DOHH2 (cell line): ENCODE data around the gene EPB41.

Experiments used
- H3F3A ChIP-seq: fragments of 200-600 bp; sonication (generic), shearing (Covaris generic); 2 replicates; pipeline ENCODE4 v1.6.0; 2016; ENCODE audit warnings: antibody characterized with exemption, mild to moderate bottlenecking; ENCODE audit not compliant: control insufficient read depth, insufficient read depth
- H3K27ac ChIP-seq: fragments of 200-600 bp; sonication (generic); 2 replicates; pipeline ENCODE4 v1.5.1; 2014; ENCODE audit warnings: low read depth, mild to moderate bottlenecking, low read length, moderate library complexity
- H3K27me3 ChIP-seq: fragments of 200-600 bp; sonication (generic); 2 replicates; pipeline ENCODE4 v1.6.1; 2014; ENCODE audit warnings: mild to moderate bottlenecking, low read length, mixed read lengths; ENCODE audit not compliant: control insufficient read depth
- H3K36me3 ChIP-seq: fragments of 200-600 bp; sonication (generic); 2 replicates; pipeline ENCODE4 v1.6.1; 2014; ENCODE audit warnings: mild to moderate bottlenecking, low read length, moderate library complexity, mixed read lengths; ENCODE audit not compliant: control insufficient read depth
- H3K4me1 ChIP-seq: fragments of 200-600 bp; sonication (generic); 2 replicates; pipeline ENCODE4 v1.6.1; 2014; ENCODE audit warnings: mild to moderate bottlenecking, low read length, mixed read lengths; ENCODE audit not compliant: control insufficient read depth
- H3K4me2 ChIP-seq: fragments of 200-600 bp; sonication (generic); 2 replicates; pipeline ENCODE4 v1.6.0; 2014; ENCODE audit warnings: mild to moderate bottlenecking, low read length, moderate library complexity
- H3K4me3 ChIP-seq: fragments of 200-600 bp; sonication (generic); 2 replicates; pipeline ENCODE4 v1.5.1; 2014; ENCODE audit warnings: mild to moderate bottlenecking, low read length, mixed read lengths
- H3K79me2 ChIP-seq: fragments of 200-600 bp; sonication (generic); 2 replicates; pipeline ENCODE4 v1.6.1; 2014; ENCODE audit warnings: mild to moderate bottlenecking, low read length, mixed read lengths; ENCODE audit not compliant: control insufficient read depth
- H3K9me2 ChIP-seq: fragments of 200-600 bp; sonication (generic); replicated peaks from 2 replicates; pipeline ENCODE4 v1.6.1; 2014; ENCODE audit warnings: mild to moderate bottlenecking, low read length, mixed read lengths; ENCODE audit not compliant: control insufficient read depth
- H3K9me3 ChIP-seq: fragments of 200-600 bp; sonication (generic); 2 replicates; pipeline ENCODE4 v1.6.1; 2014; ENCODE audit warnings: antibody characterized with exemption, low read length, mixed read lengths; ENCODE audit not compliant: control insufficient read depth, insufficient read depth
- H4K20me1 ChIP-seq: fragments of 200-600 bp; sonication (generic); 2 replicates; pipeline ENCODE4 v1.6.0; 2014; ENCODE audit warnings: low read depth, mild to moderate bottlenecking, antibody characterized with exemption, low read length, moderate library complexity; ENCODE audit not compliant: control insufficient read depth, insufficient read depth
- CTCF ChIP-seq: fragments of 200-600 bp; sonication (generic); IDR thresholded peaks from one replicate; pipeline ENCODE4 v1.5.1; 2014; ENCODE audit warnings: antibody characterized with exemption, mild to moderate bottlenecking, low read depth, low read length; ENCODE audit not compliant: poor library complexity, severe bottlenecking
- EZH2phosphoT487 ChIP-seq: fragments of 200-600 bp; sonication (generic); IDR thresholded peaks from 2 replicates; pipeline ENCODE4 v1.6.1; 2017; ENCODE audit warnings: borderline replicate concordance, mild to moderate bottlenecking, antibody characterized with exemption, low read length, moderate library complexity, mixed read lengths

The EPB41 gene

GRCh38 chr1:28888915-28889314, 25.5 kb upstream of the EPB41 start:
- Histone ChIP-seq H3K36me3 (peaks cover under 1% of the 10 kb centered on the region; the same call in 1 of the 2 replicates), H3K4me1 (peaks cover 34% of the 10 kb centered on the region), H3F3A (peaks cover 13% of the 10 kb centered on the region), H3K9me2 (no peaks in the 10 kb centered on the region), H3K4me3 (no peak overlapping the region), H3K27me3 (no peaks in the 10 kb centered on the region), H4K20me1 (peaks cover 3% of the 10 kb centered on the region; the same call in 1 of the 2 replicates), H3K27ac (no peak overlapping the region), H3K4me2 (no peak overlapping the region), H3K9me3 (no peaks in the 10 kb centered on the region), H3K79me2 (peaks cover 7% of the 10 kb centered on the region; the same call in 1 of the 2 replicates)
- no peak for TF ChIP-seq EZH2phosphoT487
- no peak for TF ChIP-seq CTCF

GRCh38 chr1:28889357-28889756, 25.0 kb upstream of the EPB41 start:
- Histone ChIP-seq H3K36me3 (peaks cover 5% of the 10 kb centered on the region; the same call in 1 of the 2 replicates), H3K9me3 (no peaks in the 10 kb centered on the region), H3K27ac (no peak overlapping the region), H3K4me2 (no peak overlapping the region), H3F3A (peaks cover 13% of the 10 kb centered on the region), H4K20me1 (peaks cover 3% of the 10 kb centered on the region; the same call in 1 of the 2 replicates), H3K4me1 (peaks cover 30% of the 10 kb centered on the region), H3K79me2 (peaks cover 7% of the 10 kb centered on the region; the same call in 1 of the 2 replicates), H3K9me2 (no peaks in the 10 kb centered on the region), H3K27me3 (no peaks in the 10 kb centered on the region), H3K4me3 (no peak overlapping the region)
- TF ChIP-seq EZH2phosphoT487 (no peak), CTCF (no peak)

GRCh38 chr1:28890435-28890834, 23.9 kb upstream of the EPB41 start:
- TF ChIP-seq CTCF (no peak), EZH2phosphoT487 (no peak)
- Histone ChIP-seq H3K27ac (no peak overlapping the region), H3K9me3 (no peaks in the 10 kb centered on the region), H3K4me2 (no peak overlapping the region), H4K20me1 (peaks cover 3% of the 10 kb centered on the region; the same call in 1 of the 2 replicates), H3K79me2 (peaks cover 7% of the 10 kb centered on the region; the same call in 1 of the 2 replicates), H3K4me3 (no peak overlapping the region), H3K27me3 (no peaks in the 10 kb centered on the region), H3F3A (peaks cover 10% of the 10 kb centered on the region), H3K36me3 (peaks cover 5% of the 10 kb centered on the region; the same call in 1 of the 2 replicates), H3K9me2 (no peaks in the 10 kb centered on the region), H3K4me1 (peaks cover 20% of the 10 kb centered on the region)
